Measurements from ENCODE around the gene USP25. TPM values are rescaled to one million over a fixed set of nuclear protein-coding genes. Genes with fewer than 3 reads are reported as not detected.

USP25 gene
- total and polyA plus RNA-seq, 2 of the 8 experiments (the other 6 are each of a cell fraction or from before 2014, with no cell fraction given): 11.2 to 48.1 TPM

DNA sequence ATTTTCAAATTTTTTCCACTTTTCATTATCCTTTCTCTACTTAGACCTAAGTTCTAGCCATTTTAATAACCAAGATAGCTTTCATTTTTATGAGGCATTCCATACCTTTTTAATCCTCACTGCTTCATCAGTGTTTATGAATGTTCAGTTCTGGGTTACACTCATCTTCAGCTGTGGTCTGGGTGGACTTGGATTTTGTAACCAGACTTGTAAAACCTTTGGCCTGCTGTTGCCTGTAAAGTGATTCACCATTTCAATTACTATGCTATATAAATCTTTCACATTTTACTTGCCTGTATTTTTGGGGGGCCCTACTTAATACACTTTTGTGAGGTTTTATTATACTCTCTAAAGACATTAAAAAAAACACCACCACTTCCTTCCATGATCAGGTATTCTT lies 46.2 kb downstream of the USP25 start:
- H3K9me3 ChIP-seq (ENCODE audit: insufficient read depth in 2 of 2, low read depth in 1 of 2, low read length in 1 of 2): no peaks in the 10 kb centered on the region
- no peaks in the 10 kb centered on the region for H3K23me2 ChIP-seq (ENCODE audit: low read depth, low read length)
- H2BK5ac ChIP-seq (ENCODE audit: low read depth, low read length): no peak overlapping the region
- H2BK20ac ChIP-seq (ENCODE audit: low read length): no peak overlapping the region
- H3K27me3 ChIP-seq (replicated peaks in 1 of 4; ENCODE audit: control insufficient read depth in 3 of 4, extremely low read depth in 1 of 4, insufficient read depth in 3 of 4, low read length in 3 of 4): no peaks in the 10 kb centered on the region
- no peak overlapping the region for H3K23ac ChIP-seq (ENCODE audit: insufficient read length)
- H4K20me1 ChIP-seq (replicated peaks in 1 of 2; ENCODE audit: control insufficient read depth in 1 of 2, insufficient read depth in 2 of 2, low read length in 2 of 2): no peaks in the 10 kb centered on the region
- no peak overlapping the region for H2AFZ ChIP-seq (ENCODE audit: low read length)
- H3K27ac ChIP-seq (ENCODE audit: low read depth, low read length): no peak overlapping the region
- FAIRE-seq (no peak), DNase-seq (ENCODE audit: low read depth in 1 of 2, low spot score in 2 of 2) (no peak)
- POLR2A ChIA-PET (ENCODE audit: partially characterized antibody): interaction anchor here (1.3 kb wide), 2 partner anchors 9 to 147 kb away, joined by 3 read pairs; no protein-coding TSS in a partner anchor
- H4K91ac ChIP-seq (replicated peaks; ENCODE audit: insufficient read length, low read length): no peak overlapping the region
- peaks cover 0 to 61% of the 10 kb centered on the region in 2 experiments; a peak in 2 of 4 replicates for H3K79me2 ChIP-seq (ENCODE audit: control insufficient read depth in 1 of 2, insufficient read depth in 2 of 2, low read length in 2 of 2)
- H3K18ac ChIP-seq (ENCODE audit: extremely low read depth, low read length): no peak overlapping the region
- H4K5ac ChIP-seq (ENCODE audit: insufficient read length, low read depth, low read length): no peak overlapping the region
- H4K8ac ChIP-seq (ENCODE audit: extremely low read depth, insufficient read depth, low read length): no peak overlapping the region
- no peaks in the 10 kb centered on the region; the same call in 1 of the 2 replicates for H3K79me1 ChIP-seq (ENCODE audit: low read depth, low read length)
- H3K14ac ChIP-seq (ENCODE audit: insufficient read length): no peak overlapping the region
- CTCF ChIA-PET (ENCODE audit: partially characterized antibody): interaction anchor here (0.6 to 1.3 kb wide), 2 partner anchors 18 to 638 kb away, joined by 3 to 4 read pairs; no protein-coding TSS in a partner anchor
- H3K4me2 ChIP-seq (ENCODE audit: insufficient read depth in 1 of 2, low read depth in 2 of 2, low read length in 2 of 2): no peak overlapping the region
- no peak overlapping the region for H2BK12ac ChIP-seq (ENCODE audit: low read depth, low read length)
- no peak overlapping the region for H2BK15ac ChIP-seq (ENCODE audit: low read length)
- no peak overlapping the region for H3K4ac ChIP-seq (replicated peaks; ENCODE audit: insufficient read length, low read depth, low read length)
- no peak overlapping the region for H2AK5ac ChIP-seq (ENCODE audit: low read depth, low read length)
- no peak overlapping the region for H2BK120ac ChIP-seq (replicated peaks; ENCODE audit: low read depth, low read length)
- peaks cover 0 to 6% (median 2%) of the 10 kb centered on the region in 4 experiments; a peak in 5 of 8 replicates for H3K36me3 ChIP-seq (ENCODE audit: control insufficient read depth in 2 of 4, insufficient read depth in 4 of 4, low read length in 3 of 4)
- H3K4me1 ChIP-seq (replicated peaks in 1 of 4; ENCODE audit: control insufficient read depth in 3 of 4, insufficient read depth in 4 of 4, low read length in 3 of 4): peaks cover 0 to 9% (median 5%) of the 10 kb centered on the region in 4 experiments; a peak in 3 of 7 replicates
- H3K9ac ChIP-seq (replicated peaks in 1 of 4; ENCODE audit: extremely low read depth in 1 of 4, low read depth in 3 of 4, low read length in 3 of 4): no peak overlapping the region
- no peak overlapping the region for H3K56ac ChIP-seq (replicated peaks; ENCODE audit: insufficient read length, low read depth, low read length)
- H3K4me3 ChIP-seq (ENCODE audit: extremely low read depth in 1 of 4, insufficient read depth in 2 of 4, low read depth in 3 of 4, low read length in 4 of 4): no peak overlapping the region
- no peak for TF ChIP-seq GTF2F1 (IDR thresholded peaks at IDR 0.05; ENCODE audit: borderline replicate concordance, low read depth, low read length)
- no peak for TF ChIP-seq HDAC2 (IDR thresholded peaks at IDR 0.05; ENCODE audit: borderline replicate concordance in 1 of 2, low read depth in 2 of 2, low read length in 2 of 2)
- TF ChIP-seq BCL11A (IDR thresholded peaks at IDR 0.05; ENCODE audit: low read depth in 2 of 2, low read length in 2 of 2): no peak
- TF ChIP-seq YY1 (IDR thresholded peaks at IDR 0.05; ENCODE audit: low read depth, low read length): no peak
- no peak for TF ChIP-seq TAF1 (IDR thresholded peaks at IDR 0.05; ENCODE audit: low read depth, low read length)
- TF ChIP-seq NRF1 (IDR thresholded peaks at IDR 0.05; ENCODE audit: low read depth, low read length): no peak
- TF ChIP-seq, protein P1, sequence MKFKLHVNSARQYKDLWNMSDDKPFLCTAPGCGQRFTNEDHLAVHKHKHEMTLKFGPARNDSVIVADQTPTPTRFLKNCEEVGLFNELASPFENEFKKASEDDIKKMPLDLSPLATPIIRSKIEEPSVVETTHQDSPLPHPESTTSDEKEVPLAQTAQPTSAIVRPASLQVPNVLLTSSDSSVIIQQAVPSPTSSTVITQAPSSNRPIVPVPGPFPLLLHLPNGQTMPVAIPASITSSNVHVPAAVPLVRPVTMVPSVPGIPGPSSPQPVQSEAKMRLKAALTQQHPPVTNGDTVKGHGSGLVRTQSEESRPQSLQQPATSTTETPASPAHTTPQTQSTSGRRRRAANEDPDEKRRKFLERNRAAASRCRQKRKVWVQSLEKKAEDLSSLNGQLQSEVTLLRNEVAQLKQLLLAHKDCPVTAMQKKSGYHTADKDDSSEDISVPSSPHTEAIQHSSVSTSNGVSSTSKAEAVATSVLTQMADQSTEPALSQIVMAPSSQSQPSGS (IDR thresholded peaks at IDR 0.05; ENCODE audit: low read length): no peak
- TF ChIP-seq SP4 (IDR thresholded peaks at IDR 0.05; ENCODE audit: low read length): no peak
- TF ChIP-seq KDM4A (IDR thresholded peaks at IDR 0.05; ENCODE audit: low read depth, low read length, severe bottlenecking): no peak
- no peak for TF ChIP-seq RNF2 (IDR thresholded peaks at IDR 0.05; ENCODE audit: borderline replicate concordance, low read depth, low read length, missing control alignments, poor library complexity, severe bottlenecking)
- no peak for TF ChIP-seq KDM5A (IDR thresholded peaks at IDR 0.05; ENCODE audit: low read length)
- no peak for TF ChIP-seq NANOG (IDR thresholded peaks at IDR 0.05; ENCODE audit: insufficient read depth, low read depth, low read length, poor library complexity, severe bottlenecking)

Data from H1 (cell line).